Upper lobe of left lung (tissue), 4 donors: ENCODE results near the gene PARVB.

Experiments used
- CTCF ChIP-seq, 6 experiments: fragments of 450-650 bp in 4 of 6; fragments of 200-600 bp in 2 of 6; sonication (generic) in 2 of 6; IDR thresholded peaks; one replicate each; pipeline ENCODE4 v1.5.1; 2016 to 2019; ENCODE audit warnings: antibody characterized with exemption in 6 of 6
- EP300 ChIP-seq, 4 donors: sonication (generic); formaldehyde crosslinking; IDR thresholded peaks; one replicate each; pipeline ENCODE4 v1.5.1; 2017; ENCODE audit warnings: antibody characterized with exemption in 4 of 4, control low read depth in 2 of 4
- POLR2AphosphoS5 ChIP-seq, 2 donors: sonication (generic); formaldehyde crosslinking; IDR thresholded peaks; one replicate each; pipeline ENCODE4 v1.5.1; 2017; ENCODE audit warnings: antibody characterized with exemption in 2 of 2

GRCh38 chr22:44075670-44076069 lies 51.6 kb downstream of the PARVB start:
- no peak for TF ChIP-seq CTCF (IDR thresholded peaks at IDR 0.05)
- no peak for TF ChIP-seq POLR2AphosphoS5 (IDR thresholded peaks at IDR 0.05)
- no peak for TF ChIP-seq EP300 (IDR thresholded peaks at IDR 0.05)
